Parathyroid adenoma (tissue), 2 donors: ENCODE data around the gene ATP2B1.

Source experiments
- H2AFZ ChIP-seq: fragments of 300-600 bp; sonication (generic); one replicate; pipeline ENCODE4 v1.7.0; 2017; ENCODE audit warnings: antibody characterized with exemption, mild to moderate bottlenecking
- H3K27ac ChIP-seq: fragments of 300-600 bp; sonication (generic); one replicate; pipeline ENCODE4 v1.7.0; 2017
- H3K27me3 ChIP-seq: fragments of 300-600 bp; sonication (generic); one replicate; pipeline ENCODE4 v1.7.0; 2017; ENCODE audit warnings: low read length; ENCODE audit not compliant: control insufficient read depth, insufficient read depth
- H3K36me3 ChIP-seq: fragments of 300-600 bp; sonication (generic); one replicate; pipeline ENCODE4 v1.7.0; 2017; ENCODE audit warnings: low read length; ENCODE audit not compliant: control insufficient read depth, insufficient read depth
- H3K4me1 ChIP-seq: fragments of 300-600 bp; sonication (generic); one replicate; pipeline ENCODE4 v1.7.0; 2017; ENCODE audit warnings: control low read depth
- H3K4me2 ChIP-seq: fragments of 300-600 bp; sonication (generic); one replicate; pipeline ENCODE4 v1.7.0; 2017; ENCODE audit warnings: low read length
- H3K4me3 ChIP-seq: fragments of 300-600 bp; sonication (generic); one replicate; pipeline ENCODE4 v1.7.0; 2017; ENCODE audit warnings: low read depth, low read length
- H3K79me2 ChIP-seq: fragments of 300-600 bp; sonication (generic); one replicate; pipeline ENCODE4 v1.7.0; 2017; ENCODE audit warnings: control low read depth
- H3K9ac ChIP-seq: fragments of 300-600 bp; sonication (generic); one replicate; pipeline ENCODE4 v1.7.0; 2017; ENCODE audit warnings: mild to moderate bottlenecking
- H3K9me3 ChIP-seq: fragments of 300-600 bp; sonication (generic); one replicate; pipeline ENCODE4 v1.7.0; 2017; ENCODE audit warnings: low read length; ENCODE audit not compliant: control insufficient read depth
- TF ChIP-seq, protein P1 (sequence below): fragments of 300-600 bp; sonication (generic); IDR thresholded peaks from one replicate; pipeline ENCODE4 v1.7.0; 2017; ENCODE audit warnings: antibody characterized with exemption, mild to moderate bottlenecking
- donor health status: primary hyperparathyroidism.

ATP2B1 gene

DNA sequence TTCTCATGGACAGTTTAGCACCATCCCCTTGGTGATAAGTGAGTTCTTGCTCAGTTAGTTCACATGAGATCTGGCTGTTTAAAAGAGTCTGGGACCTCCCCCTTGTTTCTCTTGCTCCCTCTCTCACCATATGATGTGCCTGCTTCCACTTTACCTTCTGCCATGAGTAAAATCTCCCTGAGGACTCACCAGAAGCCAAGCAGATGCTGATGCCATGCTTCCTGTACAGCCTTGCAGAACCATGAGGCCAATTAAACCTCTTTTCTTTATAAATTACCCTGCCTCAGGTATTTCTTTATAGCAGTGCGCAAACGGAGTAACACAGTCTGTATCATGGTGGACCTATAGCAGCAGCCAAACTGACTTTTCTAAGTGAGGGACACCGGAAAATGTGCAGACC lies 58.8 kb downstream of the ATP2B1 start:
- TF ChIP-seq, protein P1, sequence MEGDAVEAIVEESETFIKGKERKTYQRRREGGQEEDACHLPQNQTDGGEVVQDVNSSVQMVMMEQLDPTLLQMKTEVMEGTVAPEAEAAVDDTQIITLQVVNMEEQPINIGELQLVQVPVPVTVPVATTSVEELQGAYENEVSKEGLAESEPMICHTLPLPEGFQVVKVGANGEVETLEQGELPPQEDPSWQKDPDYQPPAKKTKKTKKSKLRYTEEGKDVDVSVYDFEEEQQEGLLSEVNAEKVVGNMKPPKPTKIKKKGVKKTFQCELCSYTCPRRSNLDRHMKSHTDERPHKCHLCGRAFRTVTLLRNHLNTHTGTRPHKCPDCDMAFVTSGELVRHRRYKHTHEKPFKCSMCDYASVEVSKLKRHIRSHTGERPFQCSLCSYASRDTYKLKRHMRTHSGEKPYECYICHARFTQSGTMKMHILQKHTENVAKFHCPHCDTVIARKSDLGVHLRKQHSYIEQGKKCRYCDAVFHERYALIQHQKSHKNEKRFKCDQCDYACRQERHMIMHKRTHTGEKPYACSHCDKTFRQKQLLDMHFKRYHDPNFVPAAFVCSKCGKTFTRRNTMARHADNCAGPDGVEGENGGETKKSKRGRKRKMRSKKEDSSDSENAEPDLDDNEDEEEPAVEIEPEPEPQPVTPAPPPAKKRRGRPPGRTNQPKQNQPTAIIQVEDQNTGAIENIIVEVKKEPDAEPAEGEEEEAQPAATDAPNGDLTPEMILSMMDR = no peak

DNA sequence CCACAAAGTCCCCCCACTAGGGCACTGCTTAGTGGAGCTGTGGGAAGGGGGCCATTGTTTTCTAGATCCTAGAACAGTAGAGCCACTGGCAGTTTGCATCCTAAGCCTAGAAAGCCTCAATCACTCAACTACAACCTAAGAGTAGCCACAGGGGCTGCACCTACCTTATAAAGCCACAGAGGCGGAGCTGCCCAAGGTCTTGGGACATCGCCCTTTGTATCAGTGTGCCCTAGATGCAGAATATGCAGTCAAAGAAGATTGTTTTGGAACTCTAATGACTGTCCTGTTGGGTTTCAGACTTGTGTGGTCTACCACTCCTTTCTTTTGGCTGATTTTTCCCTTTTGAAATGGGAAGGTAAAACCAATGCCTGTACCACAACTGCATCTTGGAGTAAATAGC lies 59.5 kb downstream of the ATP2B1 start:
- TF ChIP-seq, protein P1 = no peak
- no peaks in the 10 kb centered on the region for H3K27me3 ChIP-seq
- H2AFZ ChIP-seq = no peak overlapping the region
- no peak overlapping the region for H3K4me3 ChIP-seq
- no peaks in the 10 kb centered on the region for H3K9me3 ChIP-seq
- peaks cover 12% of the 10 kb centered on the region for H3K4me1 ChIP-seq
- H3K4me2 ChIP-seq = no peak overlapping the region
- H3K36me3 ChIP-seq = no peaks in the 10 kb centered on the region
- H3K9ac ChIP-seq = no peak overlapping the region
- no peak overlapping the region for H3K27ac ChIP-seq
- H3K79me2 ChIP-seq = peaks cover 11% of the 10 kb centered on the region

More for the DNA sequence above, 58.8 kb downstream of the ATP2B1 start:
- Histone ChIP-seq H3K9ac (no peak overlapping the region), H3K9me3 (no peaks in the 10 kb centered on the region), H3K79me2 (peaks cover 11% of the 10 kb centered on the region), H3K27ac (no peak overlapping the region), H3K36me3 (no peaks in the 10 kb centered on the region), H3K4me2 (no peak overlapping the region), H2AFZ (no peak overlapping the region), H3K4me3 (no peak overlapping the region), H3K4me1 (peaks cover 12% of the 10 kb centered on the region), H3K27me3 (no peaks in the 10 kb centered on the region)

DNA sequence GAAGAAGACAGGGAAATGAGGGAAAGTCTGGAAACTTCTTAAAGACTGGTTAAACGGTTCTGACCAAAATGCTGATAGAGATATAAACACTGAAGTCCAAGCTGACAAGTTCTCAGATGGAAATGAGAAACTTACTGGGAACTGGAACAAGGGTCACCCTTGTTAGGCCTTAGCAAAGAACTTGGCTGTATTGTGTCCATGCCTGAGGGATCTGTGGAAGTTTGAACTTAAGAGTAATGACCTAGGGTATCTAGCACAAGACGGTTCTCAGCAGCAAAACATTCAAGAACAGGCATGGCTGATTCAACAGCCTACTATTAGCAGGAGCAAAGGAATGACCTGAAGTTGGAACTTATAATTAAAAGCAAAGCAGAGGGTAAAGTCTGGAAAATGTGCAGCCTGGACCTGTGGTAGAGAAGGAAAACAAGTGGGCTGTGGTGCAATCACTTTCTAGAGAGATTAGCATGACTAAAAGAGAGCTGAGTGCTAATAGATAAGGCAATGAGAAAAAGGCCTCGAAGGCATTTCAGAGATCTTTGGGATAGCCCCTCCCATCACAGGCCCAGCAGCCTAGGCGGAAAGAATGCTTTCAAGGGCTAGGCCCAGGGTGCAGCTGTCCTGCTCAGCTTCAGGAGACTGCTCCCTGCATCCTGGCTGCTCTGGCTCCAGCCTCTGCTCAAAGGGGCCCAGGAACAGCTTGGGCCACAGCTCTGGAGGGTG lies 60.3 kb downstream of the ATP2B1 start:
- H3K27me3 ChIP-seq = no peaks in the 10 kb centered on the region
- peaks cover 11% of the 10 kb centered on the region for H3K79me2 ChIP-seq
- H2AFZ ChIP-seq = no peak overlapping the region
- no peaks in the 10 kb centered on the region for H3K36me3 ChIP-seq
- H3K4me3 ChIP-seq = no peak overlapping the region
- TF ChIP-seq, protein P1 = no peak
- no peak overlapping the region for H3K9ac ChIP-seq
- H3K4me1 ChIP-seq = peaks cover 12% of the 10 kb centered on the region
- no peak overlapping the region for H3K4me2 ChIP-seq
- no peak overlapping the region for H3K27ac ChIP-seq
- no peaks in the 10 kb centered on the region for H3K9me3 ChIP-seq

DNA sequence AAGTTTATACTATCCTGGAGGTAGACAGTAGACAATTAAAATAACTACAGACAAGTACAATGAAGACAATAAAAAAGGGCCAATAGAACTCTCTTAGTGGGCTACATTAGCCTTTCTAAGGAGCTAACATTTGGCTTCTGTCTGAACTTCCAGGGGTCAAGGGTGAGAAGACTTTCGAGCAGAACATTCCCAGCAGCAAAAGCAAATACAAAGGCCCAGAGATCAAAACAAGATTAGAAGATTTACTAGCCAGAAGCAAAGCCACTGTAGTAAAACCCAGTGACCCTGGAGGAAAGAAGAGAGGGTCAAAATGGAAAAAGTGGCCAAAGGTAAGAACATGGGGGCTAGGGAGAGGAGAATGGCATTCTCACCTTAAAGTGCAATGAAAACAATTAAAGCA lies 63.2 kb downstream of the ATP2B1 start:
- Histone ChIP-seq H3K4me3 (no peak overlapping the region), H3K4me1 (peaks cover 12% of the 10 kb centered on the region), H2AFZ (no peak overlapping the region), H3K79me2 (peaks cover 11% of the 10 kb centered on the region), H3K27ac (no peak overlapping the region), H3K9ac (no peak overlapping the region), H3K27me3 (no peaks in the 10 kb centered on the region), H3K36me3 (no peaks in the 10 kb centered on the region), H3K4me2 (no peak overlapping the region), H3K9me3 (no peaks in the 10 kb centered on the region)
- TF ChIP-seq, protein P1 = no peak

DNA sequence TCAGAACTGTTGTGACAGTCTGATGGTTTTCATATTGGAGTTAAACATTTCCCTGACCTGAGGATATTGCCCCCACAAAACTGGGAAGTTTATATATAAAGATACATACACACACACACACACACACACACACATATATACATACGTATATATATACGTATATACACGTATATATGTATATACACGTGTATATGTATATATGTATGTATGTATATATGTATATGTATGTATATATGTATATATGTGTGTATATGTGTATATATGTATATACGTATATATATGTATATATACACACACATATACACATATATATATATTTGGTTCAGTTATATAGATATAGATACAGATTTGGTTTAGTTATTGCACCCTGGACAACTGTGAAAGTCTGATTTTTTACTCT lies 65.7 kb downstream of the ATP2B1 start:
- Histone ChIP-seq H3K4me1 (peaks cover 12% of the 10 kb centered on the region), H3K9me3 (no peaks in the 10 kb centered on the region)
- TF ChIP-seq, protein P1 = no peak

More for the DNA sequence above, 65.7 kb downstream of the ATP2B1 start:
- Histone ChIP-seq H3K27me3 (no peaks in the 10 kb centered on the region), H3K9ac (no peak overlapping the region), H3K4me3 (no peak overlapping the region), H3K79me2 (peaks cover 3% of the 10 kb centered on the region), H3K27ac (no peak overlapping the region), H3K4me2 (no peak overlapping the region), H3K36me3 (no peaks in the 10 kb centered on the region), H2AFZ (no peak overlapping the region)
